ENCODE results near the gene SLC39A1.

The SLC39A1 gene

GRCh38 chr1:153926405-153926804 is 36.9 kb downstream of the SLC39A1 start:
- Histone ChIP-seq H3K4ac (ENCODE audit: low read length) (no peak overlapping the region), H3K79me1 (ENCODE audit: low read depth, low read length) (peaks cover 2% of the 10 kb centered on the region)

GRCh38 chr1:153922972-153923925 is 40.1 kb downstream of the SLC39A1 start, which contains the start of gene GATAD2B:
GATAD2B (minus strand) TSS chr1:153922972; CDS start chr1:153828347, 94,625 bp downstream.
- peak within 1 kb of the TSS; percentile 83 for H2AFZ ChIP-seq (ENCODE audit: low read length)
- no peak within 1 kb of the TSS for H4K91ac ChIP-seq (ENCODE audit: low read depth, low read length, poor library complexity)
- H3K27me3 ChIP-seq (ENCODE audit: control insufficient read depth in 3 of 3, insufficient read depth in 3 of 3, low read depth in 1 of 3, low read length in 3 of 3): no peaks in the 10 kb centered on the region
- no peak within 1 kb of the TSS for H3K14ac ChIP-seq (ENCODE audit: low read length)
- peak within 1 kb of the TSS; percentile 92 for H3K9ac ChIP-seq (ENCODE audit: low read depth, low read length, poor library complexity)
- no CpG with 5 or more reads among the region's 53 CpGs for WGBS, 2 donors (ENCODE audit: extremely low coverage in 2 of 2, insufficient read length in 2 of 2, insufficient replicate concordance in 1 of 2)
- peak within 1 kb of the TSS; percentile 98 for H3K27ac ChIP-seq (replicated peaks; ENCODE audit: low read length)
- no peaks in the 10 kb centered on the region for H3K9me3 ChIP-seq (replicated peaks in 1 of 2; ENCODE audit: control insufficient read depth in 2 of 2, insufficient read depth in 1 of 2, low read depth in 1 of 2, low read length in 2 of 2)
- no peak within 1 kb of the TSS for H2BK15ac ChIP-seq (ENCODE audit: low read length)
- no peak within 1 kb of the TSS for H4K8ac ChIP-seq (ENCODE audit: low read depth, low read length)
- H3K79me1 ChIP-seq (ENCODE audit: low read depth, low read length): peaks cover 2% of the 10 kb centered on the region
- peaks cover 4 to 16% of the 10 kb centered on the region in 2 donors for H3K36me3 ChIP-seq (replicated peaks in 1 of 2; ENCODE audit: control insufficient read depth in 2 of 2, insufficient read depth in 2 of 2, low read length in 2 of 2)
- H3K4me1 ChIP-seq (ENCODE audit: control insufficient read depth in 2 of 2, insufficient read depth in 1 of 2, low read depth in 1 of 2, low read length in 2 of 2): peaks cover 15 to 17% of the 10 kb centered on the region in 2 donors
- peak within 1 kb of the TSS; percentile 87 for H2BK5ac ChIP-seq (ENCODE audit: low read length)
- H3K23ac ChIP-seq (ENCODE audit: low read depth, low read length, poor library complexity): peak within 1 kb of the TSS; percentile 92
- peak within 1 kb of the TSS; percentile 69 to 99 for H3K4me3 ChIP-seq (ENCODE audit: low read length in 2 of 2)
- peak within 1 kb of the TSS; percentile 82 for H2AK5ac ChIP-seq (ENCODE audit: low read depth, low read length)
- H2BK120ac ChIP-seq (ENCODE audit: low read depth, low read length): no peak within 1 kb of the TSS
- no peak within 1 kb of the TSS for H3K4ac ChIP-seq (ENCODE audit: low read length)
- peak within 1 kb of the TSS; percentile 99 for H3K18ac ChIP-seq (ENCODE audit: low read length)
- peak; percentile 100 for DNase-seq (ENCODE audit: low spot score)
- no peak within 1 kb of the TSS for H2BK12ac ChIP-seq (ENCODE audit: low read length)
- H3K4me2 ChIP-seq (ENCODE audit: insufficient read depth, low read length, poor library complexity, severe bottlenecking): peak within 1 kb of the TSS; percentile 78

More at GRCh38 chr1:153926405-153926804, 36.9 kb downstream of the SLC39A1 start:
- no peak overlapping the region for H2BK5ac ChIP-seq (ENCODE audit: low read length)
- no peaks in the 10 kb centered on the region for H3K27me3 ChIP-seq (ENCODE audit: control insufficient read depth in 3 of 3, insufficient read depth in 3 of 3, low read depth in 1 of 3, low read length in 3 of 3)
- H3K4me3 ChIP-seq (ENCODE audit: low read length in 2 of 2): no peak overlapping the region
- H4K8ac ChIP-seq (ENCODE audit: low read depth, low read length): no peak overlapping the region
- no CpG with 5 or more reads among the region's 4 CpGs for WGBS, 2 donors (ENCODE audit: extremely low coverage in 2 of 2, insufficient read length in 2 of 2, insufficient replicate concordance in 1 of 2)
- no peak overlapping the region for H2AK5ac ChIP-seq (ENCODE audit: low read depth, low read length)
- H3K4me1 ChIP-seq (ENCODE audit: control insufficient read depth in 2 of 2, insufficient read depth in 1 of 2, low read depth in 1 of 2, low read length in 2 of 2): peaks cover 2 to 3% of the 10 kb centered on the region in 2 donors
- no peak overlapping the region for H4K91ac ChIP-seq (ENCODE audit: low read depth, low read length, poor library complexity)
- H2BK15ac ChIP-seq (ENCODE audit: low read length): no peak overlapping the region
- H3K9me3 ChIP-seq (replicated peaks in 1 of 2; ENCODE audit: control insufficient read depth in 2 of 2, insufficient read depth in 1 of 2, low read depth in 1 of 2, low read length in 2 of 2): no peaks in the 10 kb centered on the region
- DNase-seq (ENCODE audit: low spot score): no peak
- H3K23ac ChIP-seq (ENCODE audit: low read depth, low read length, poor library complexity): no peak overlapping the region
- no peak overlapping the region for H3K27ac ChIP-seq (replicated peaks; ENCODE audit: low read length)
- peaks cover 0 to 22% of the 10 kb centered on the region in 2 donors for H3K36me3 ChIP-seq (replicated peaks in 1 of 2; ENCODE audit: control insufficient read depth in 2 of 2, insufficient read depth in 2 of 2, low read length in 2 of 2)
- no peak overlapping the region for H3K9ac ChIP-seq (ENCODE audit: low read depth, low read length, poor library complexity)
- H2AFZ ChIP-seq (ENCODE audit: low read length): no peak overlapping the region
- no peak overlapping the region for H2BK12ac ChIP-seq (ENCODE audit: low read length)
- H2BK120ac ChIP-seq (ENCODE audit: low read depth, low read length): no peak overlapping the region
- H3K4me2 ChIP-seq (ENCODE audit: insufficient read depth, low read length, poor library complexity, severe bottlenecking): no peak overlapping the region
- H3K14ac ChIP-seq (ENCODE audit: low read length): no peak overlapping the region
- no peak overlapping the region for H3K18ac ChIP-seq (ENCODE audit: low read length)

GRCh38 chr1:153922076-153922971 is 41.0 kb downstream of the SLC39A1 start:
- peak overlapping the region; percentile 92 for H3K23ac ChIP-seq (ENCODE audit: low read depth, low read length, poor library complexity)
- no peak for DNase-seq (ENCODE audit: low spot score)
- H4K8ac ChIP-seq (ENCODE audit: low read depth, low read length): no peak overlapping the region
- H3K79me1 ChIP-seq (ENCODE audit: low read depth, low read length): peaks cover 2% of the 10 kb centered on the region
- H3K27me3 ChIP-seq (ENCODE audit: control insufficient read depth in 3 of 3, insufficient read depth in 3 of 3, low read depth in 1 of 3, low read length in 3 of 3): no peaks in the 10 kb centered on the region
- peaks cover 15 to 17% of the 10 kb centered on the region in 2 donors for H3K4me1 ChIP-seq (ENCODE audit: control insufficient read depth in 2 of 2, insufficient read depth in 1 of 2, low read depth in 1 of 2, low read length in 2 of 2)
- H3K4me2 ChIP-seq (ENCODE audit: insufficient read depth, low read length, poor library complexity, severe bottlenecking): peak overlapping the region; percentile 63
- no peak overlapping the region for H2BK120ac ChIP-seq (ENCODE audit: low read depth, low read length)
- H3K4ac ChIP-seq (ENCODE audit: low read length): no peak overlapping the region
- peak overlapping the region; percentile 82 for H2AK5ac ChIP-seq (ENCODE audit: low read depth, low read length)
- H3K27ac ChIP-seq (replicated peaks; ENCODE audit: low read length): peak overlapping the region; percentile 98
- H2AFZ ChIP-seq (ENCODE audit: low read length): peak overlapping the region; percentile 83
- H2BK12ac ChIP-seq (ENCODE audit: low read length): no peak overlapping the region
- no peak overlapping the region for H3K14ac ChIP-seq (ENCODE audit: low read length)
- no peak overlapping the region for H2BK15ac ChIP-seq (ENCODE audit: low read length)
- WGBS, 2 donors (ENCODE audit: extremely low coverage in 2 of 2, insufficient read length in 2 of 2, insufficient replicate concordance in 1 of 2): no CpG with 5 or more reads among the region's 86 CpGs
- peaks cover 4 to 24% of the 10 kb centered on the region in 2 donors for H3K36me3 ChIP-seq (replicated peaks in 1 of 2; ENCODE audit: control insufficient read depth in 2 of 2, insufficient read depth in 2 of 2, low read length in 2 of 2)
- peak overlapping the region; percentile 92 for H3K9ac ChIP-seq (ENCODE audit: low read depth, low read length, poor library complexity)
- H3K18ac ChIP-seq (ENCODE audit: low read length): peak overlapping the region; percentile 99
- H2BK5ac ChIP-seq (ENCODE audit: low read length): peak overlapping the region; percentile 87
- no peak overlapping the region for H4K91ac ChIP-seq (ENCODE audit: low read depth, low read length, poor library complexity)
- H3K4me3 ChIP-seq (ENCODE audit: low read length in 2 of 2): peak overlapping the region; percentile 69 to 99
- no peaks in the 10 kb centered on the region for H3K9me3 ChIP-seq (replicated peaks in 1 of 2; ENCODE audit: control insufficient read depth in 2 of 2, insufficient read depth in 1 of 2, low read depth in 1 of 2, low read length in 2 of 2)
